HepG2 (cell line): ENCODE results near the gene COL18A1. TPM values are rescaled to one million over a fixed set of nuclear protein-coding genes. Genes with fewer than 3 reads are reported as not detected.

ENCODE experiments used
- ATAC-seq: fragments of 200-7000 bp; cut with Tn5 transposase; 3 replicates; pipeline ENCODE4 v1.9.1; 2020; ENCODE audit warnings: mild to moderate bottlenecking, moderate library complexity
- BruUV-seq: library from RNA; stranded (reverse); fragments of 400-500 nt; replicated peaks from 2 replicates; lab custom pipeline; 2021; lab: Mats Ljungman, UMichigan
- CTCF ChIA-PET: fragments of 300-600 bp; formaldehyde crosslinking; extraction: SDS; loops from one replicate; lab custom pipeline; 2021; ENCODE audit warnings: low total read pairs, inconsistent platforms, low intra/inter-chr PET ratio; lab: Yijun Ruan, JAX
- POLR2A ChIA-PET: fragments of 350-600 bp; sonication (Branson Sonifier 250); formaldehyde crosslinking; loops from one replicate; lab custom pipeline; 2020; ENCODE audit warnings: antibody characterized with exemption, inconsistent platforms; lab: Yijun Ruan, JAX
- DNase-seq: peaks from one replicate; pipeline ENCODE4 v3.0.0-alpha.2; 2015; ENCODE audit warnings: low spot score
- FAIRE-seq: peaks from 3 replicates; lab custom pipeline; 2011; peaks lifted over from hg19 to GRCh38; lab: Jason Lieb, UNC
- H2AFZ ChIP-seq: one replicate; pipeline ENCODE4 v1.6.1; 2011; ENCODE audit warnings: low read length, inconsistent platforms
- H3K27ac ChIP-seq: fragments of 300-600 bp; 3 replicates; pipeline ENCODE4 v1.8.0; 2011; ENCODE audit warnings: mixed run types, mild to moderate bottlenecking, mixed read lengths, low read length, inconsistent platforms; ENCODE audit not compliant: insufficient read depth; ENCODE audit errors: extremely low read length
- H3K27me3 ChIP-seq, 2 experiments: fragments of 200-600 bp in 1 of 2; 2 replicates in 1 of 2; 3 replicates in 1 of 2; pipeline versions ENCODE4 v1.6.0 to v1.8.0; 2011; ENCODE audit warnings: low read length in 2 of 2, mild to moderate bottlenecking in 2 of 2, moderate library complexity in 2 of 2, inconsistent platforms in 1 of 2; ENCODE audit not compliant: insufficient read depth in 2 of 2, control insufficient read depth in 1 of 2
- H3K36me3 ChIP-seq, 2 experiments: fragments of 200-600 bp in 1 of 2; replicated peaks in 1 of 2; 2 replicates in 1 of 2; 3 replicates in 1 of 2; pipeline versions ENCODE4 v1.5.1 to v1.8.0; 2011; ENCODE audit warnings: low read length in 2 of 2, inconsistent platforms in 1 of 2; ENCODE audit not compliant: insufficient read depth in 2 of 2, control insufficient read depth in 1 of 2
- H3K4me1 ChIP-seq: 2 replicates; pipeline ENCODE4 v1.5.1; 2012; ENCODE audit warnings: low read length, inconsistent platforms; ENCODE audit not compliant: insufficient read depth
- H3K4me2 ChIP-seq: 2 replicates; pipeline ENCODE4 v1.6.0; 2011; ENCODE audit warnings: low read depth, low read length, inconsistent platforms
- H3K4me3 ChIP-seq, 3 experiments: fragments of 200-600 bp in 1 of 3; sonication (generic), shearing (Covaris generic) in 1 of 3; replicated peaks in 1 of 3; 2 replicates each; pipeline ENCODE4 v1.5.1; 2011 to 2016; ENCODE audit warnings: low read length in 3 of 3, inconsistent platforms in 2 of 3, low read depth in 2 of 3, mild to moderate bottlenecking in 2 of 3, control low read depth in 1 of 3, mixed read lengths in 1 of 3; ENCODE audit not compliant: insufficient read depth in 1 of 3
- H3K79me2 ChIP-seq: one replicate; pipeline ENCODE4 v1.6.1; 2011; ENCODE audit warnings: low read length, inconsistent platforms; ENCODE audit not compliant: insufficient read depth
- H3K9ac ChIP-seq: 2 replicates; pipeline ENCODE4 v1.6.0; 2011; ENCODE audit warnings: mild to moderate bottlenecking, low read depth, low read length, inconsistent platforms; ENCODE audit not compliant: insufficient read depth
- H3K9me3 ChIP-seq: 2 replicates; pipeline ENCODE4 v1.5.1; 2012; ENCODE audit warnings: mild to moderate bottlenecking, low read length
- H4K20me1 ChIP-seq: 2 replicates; pipeline ENCODE4 v1.6.0; 2011; ENCODE audit warnings: inconsistent platforms, mild to moderate bottlenecking, low read length, moderate library complexity; ENCODE audit not compliant: insufficient read depth
- ATF3 ChIP-seq: sonication (generic); formaldehyde crosslinking; IDR thresholded peaks from 2 replicates; pipeline ENCODE4 v1.4.0; 2020; ENCODE audit warnings: missing genetic modification reagents
- DMAP1 ChIP-seq: IDR thresholded peaks from 2 replicates; pipeline ENCODE4 v1.6.1; 2016
- HNRNPLL ChIP-seq: fragments of 200-400 bp; formaldehyde crosslinking; IDR thresholded peaks from 2 replicates; pipeline ENCODE4 v1.6.1; 2017; ENCODE audit warnings: mild to moderate bottlenecking, low read depth, low read length; ENCODE audit not compliant: poor library complexity, severe bottlenecking
- NBN ChIP-seq: fragments of 450-650 bp; conservative IDR thresholded peaks from 2 replicates; pipeline ENCODE4 v1.6.1; 2017
- NR0B2 ChIP-seq: sonication (generic); formaldehyde crosslinking; IDR thresholded peaks from 2 replicates; pipeline ENCODE4 v1.4.0; 2020; ENCODE audit warnings: mild to moderate bottlenecking, missing genetic modification reagents
- NRL ChIP-seq: sonication (generic); formaldehyde crosslinking; IDR thresholded peaks from 2 replicates; pipeline ENCODE4 v1.5.0; 2020; ENCODE audit warnings: missing genetic modification reagents, mild to moderate bottlenecking, moderate library complexity, borderline replicate concordance
- ZNF292 ChIP-seq: sonication (generic); formaldehyde crosslinking; IDR thresholded peaks from 2 replicates; pipeline ENCODE4 v1.8.1; 2022; ENCODE audit warnings: mild to moderate bottlenecking, low read depth, missing genetic modification reagents, borderline replicate concordance
- ZNF362 ChIP-seq: sonication (generic); formaldehyde crosslinking; IDR thresholded peaks from 2 replicates; pipeline ENCODE4 v1.4.0; 2020; ENCODE audit warnings: missing genetic modification reagents, mild to moderate bottlenecking, borderline replicate concordance
- ZNF687 ChIP-seq: sonication (generic); formaldehyde crosslinking; IDR thresholded peaks from 2 replicates; pipeline ENCODE4 v1.5.1; 2020; ENCODE audit warnings: mild to moderate bottlenecking, missing genetic modification reagents, moderate library complexity
- ZNF878 ChIP-seq: sonication (generic); formaldehyde crosslinking; IDR thresholded peaks from 2 replicates; pipeline ENCODE4 v1.8.1; 2023; ENCODE audit warnings: mild to moderate bottlenecking, missing genetic modification reagents, moderate library complexity
- ZNF883 ChIP-seq: sonication (generic); formaldehyde crosslinking; IDR thresholded peaks from 2 replicates; pipeline ENCODE4 v1.5.1; 2020; ENCODE audit warnings: mild to moderate bottlenecking, missing genetic modification reagents; ENCODE audit errors: not compliant biosample characterization
- WGBS: methylation state at CpG from one replicate; pipeline ENCODE4 v1.1.6; 2017; ENCODE audit warnings: low lambda C conversion rate; 5-methylcytosine and 5-hydroxymethylcytosine counted together
- in situ Hi-C: cut with HindIII; loops from 2 replicates; pipeline ENCODE4 v1.10.0; 2017; ENCODE audit warnings: low pct_unique_long_range_greater_than_20kb; ENCODE audit not compliant: extremely low pct_ligation_motif_present
- intact Hi-C: fragments of 100-400 bp; cut with micrococcal nuclease; formaldehyde crosslinking; loops from one replicate; pipeline ENCODE4 v1.10.0; 2022; ENCODE audit not compliant: unreplicated experiment
- polyA plus RNA-seq, 8 experiments: library from polyadenylated mRNA; depleted of rRNA in 3 of 8; stranded (reverse) in 7 of 8; unstranded in 1 of 8; fragments of >200 nt; fragmentation: Illumina TruSeq in 4 of 8; extraction: Trizol in 4 of 8; gene quantifications; 2 replicates each; pipeline versions ENCODE4 v1.2.1 to v1.2.3, GENCODE V29; 2011 to 2016; ENCODE audit warnings: low read depth in 4 of 8, missing spikeins in 1 of 8, mixed read lengths in 1 of 8; ENCODE audit not compliant: insufficient read depth in 1 of 8
- total RNA-seq, 5 experiments: library from RNA; depleted of rRNA; stranded (reverse); fragments of >200 nt; fragmentation: Illumina TruSeq; extraction: Trizol; gene quantifications; 2 replicates each; pipeline ENCODE4 v1.2.3, GENCODE V29; 2016; ENCODE audit warnings: low read depth in 1 of 5

The COL18A1 gene
- total and polyA plus RNA-seq, 2 of the 13 experiments (the other 11 are each of a cell fraction or from before 2014, with no cell fraction given): 79.0 to 102 TPM

GRCh38 chr21:45410865-45411809, 6.2 kb downstream of the COL18A1 start:
- H4K20me1 ChIP-seq: peaks cover 44% of the 10 kb centered on the region
- H2AFZ ChIP-seq: no peak overlapping the region
- peaks cover 93% of the 10 kb centered on the region for H3K79me2 ChIP-seq
- CTCF ChIA-PET: interaction anchor here (0.8 kb wide), 1 partner anchor 28 kb away, joined by 3 read pairs; no protein-coding TSS in a partner anchor
- no peaks in the 10 kb centered on the region for H3K27me3 ChIP-seq
- peak overlapping the region; percentile 72 for H3K9ac ChIP-seq
- WGBS: 60% methylated on average over 21 of the region's 31 CpGs
- H3K4me3 ChIP-seq: peak overlapping the region; percentile 48 to 74 (median 52)
- POLR2A ChIA-PET: interaction anchor here (0.7 to 8.9 kb wide), 18 partner anchors 10 to 145 kb away, joined by 3 to 210 read pairs (median 5); partner anchors contain the start of gene POFUT2
- intact Hi-C loops (loop anchor here (1.0 kb wide), 1 partner anchor 12 kb away; no protein-coding TSS in a partner anchor), in situ Hi-C loops (no loop called here)
- H3K9me3 ChIP-seq: no peaks in the 10 kb centered on the region
- peaks cover 79% of the 10 kb centered on the region for H3K4me1 ChIP-seq
- peak overlapping the region; percentile 86 for H3K4me2 ChIP-seq
- peak overlapping the region; percentile 92 for H3K27ac ChIP-seq
- FAIRE-seq (no peak), DNase-seq (no peak), ATAC-seq (peak; percentile 24)
- TSS peak; percentile 30 for BruUV-seq
- peaks cover 1 to 13% of the 10 kb centered on the region in 2 experiments; a peak in 3 of 5 replicates for H3K36me3 ChIP-seq
- TF ChIP-seq ZNF292 (CRISPR knock-in tag) (0 out of 2 replicates have a peak, but pooled peaks have one; percentile 52), ATF3 (CRISPR knock-in tag) (0 out of 2 replicates have a peak, but pooled peaks have one; percentile 1), NBN (no peak), ZNF687 (CRISPR knock-in tag) (peak; percentile 52; the same call in 1 of the 2 replicates), NRL (0 out of 2 replicates have a peak, but pooled peaks have one; percentile 65), NR0B2 (CRISPR knock-in tag) (no peak), ZNF362 (no peak), ZNF883 (CRISPR knock-in tag) (no peak), DMAP1 (CRISPR knock-in tag) (no peak), HNRNPLL (peak; percentile 27), ZNF878 (CRISPR knock-in tag) (0 out of 2 replicates have a peak, but pooled peaks have one; percentile 6)
